ENCODE measurements around the gene MAMDC2.

The MAMDC2 gene

DNA sequence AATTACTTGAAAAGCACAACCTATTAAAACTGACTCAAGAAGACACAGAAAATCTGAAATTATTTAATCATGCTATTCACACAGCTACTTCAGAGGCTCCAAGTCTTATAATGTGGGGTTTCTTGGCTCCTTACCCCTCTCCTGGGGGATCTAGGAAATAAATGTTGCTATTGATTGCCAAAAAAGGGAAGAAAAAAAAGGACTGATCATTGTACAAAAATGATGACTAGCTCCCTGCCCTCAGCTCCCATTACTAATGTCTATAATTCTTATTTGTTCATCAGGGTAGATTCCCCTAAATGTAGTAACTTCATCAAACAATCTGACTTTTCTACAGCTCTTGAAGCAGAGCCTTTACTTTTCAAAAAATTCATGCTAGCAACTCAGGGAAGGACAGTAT, 211.8 kb downstream of the MAMDC2 start:
- H3K9me3 ChIP-seq (replicated peaks; ENCODE audit: insufficient read depth, low read length), result no peaks in the 10 kb centered on the region
- H3K4me3 ChIP-seq (ENCODE audit: low read length), result no peak overlapping the region
- TF ChIP-seq EZH2 (optimal IDR thresholded peaks at IDR 0.05; ENCODE audit: low read depth, low read length) (no peak), EZH2phosphoT487 (IDR thresholded peaks at IDR 0.05; ENCODE audit: low read length) (no peak)
- TF ChIP-seq, protein P1, sequence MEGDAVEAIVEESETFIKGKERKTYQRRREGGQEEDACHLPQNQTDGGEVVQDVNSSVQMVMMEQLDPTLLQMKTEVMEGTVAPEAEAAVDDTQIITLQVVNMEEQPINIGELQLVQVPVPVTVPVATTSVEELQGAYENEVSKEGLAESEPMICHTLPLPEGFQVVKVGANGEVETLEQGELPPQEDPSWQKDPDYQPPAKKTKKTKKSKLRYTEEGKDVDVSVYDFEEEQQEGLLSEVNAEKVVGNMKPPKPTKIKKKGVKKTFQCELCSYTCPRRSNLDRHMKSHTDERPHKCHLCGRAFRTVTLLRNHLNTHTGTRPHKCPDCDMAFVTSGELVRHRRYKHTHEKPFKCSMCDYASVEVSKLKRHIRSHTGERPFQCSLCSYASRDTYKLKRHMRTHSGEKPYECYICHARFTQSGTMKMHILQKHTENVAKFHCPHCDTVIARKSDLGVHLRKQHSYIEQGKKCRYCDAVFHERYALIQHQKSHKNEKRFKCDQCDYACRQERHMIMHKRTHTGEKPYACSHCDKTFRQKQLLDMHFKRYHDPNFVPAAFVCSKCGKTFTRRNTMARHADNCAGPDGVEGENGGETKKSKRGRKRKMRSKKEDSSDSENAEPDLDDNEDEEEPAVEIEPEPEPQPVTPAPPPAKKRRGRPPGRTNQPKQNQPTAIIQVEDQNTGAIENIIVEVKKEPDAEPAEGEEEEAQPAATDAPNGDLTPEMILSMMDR (IDR thresholded peaks at IDR 0.05; ENCODE audit: low read length), result no peak
- H3F3A ChIP-seq (ENCODE audit: insufficient read depth, low read length), result no peaks in the 10 kb centered on the region
- DNase-seq, result no peak
- no peaks in the 10 kb centered on the region for H3K36me3 ChIP-seq (replicated peaks; ENCODE audit: insufficient read depth, low read length)
- H4K20me1 ChIP-seq (ENCODE audit: insufficient read depth, low read length), result no peaks in the 10 kb centered on the region
- H3K9me2 ChIP-seq (replicated peaks; ENCODE audit: insufficient read depth, low read length), result no peaks in the 10 kb centered on the region
- no peak overlapping the region for H2AFZ ChIP-seq (ENCODE audit: low read length)
- peaks cover 17% of the 10 kb centered on the region for H3K79me2 ChIP-seq (ENCODE audit: low read length)
- no peak overlapping the region for H3K4me2 ChIP-seq (ENCODE audit: low read depth, low read length)
- no peaks in the 10 kb centered on the region for H3K27me3 ChIP-seq (replicated peaks; ENCODE audit: insufficient read depth, low read length)
- no peak overlapping the region for H3K27ac ChIP-seq (ENCODE audit: low read length)
- H3K4me1 ChIP-seq (ENCODE audit: low read length), result peaks cover 7% of the 10 kb centered on the region; the same call in 1 of the 2 replicates
- no peak overlapping the region for H3K9ac ChIP-seq (ENCODE audit: low read length)

DNA sequence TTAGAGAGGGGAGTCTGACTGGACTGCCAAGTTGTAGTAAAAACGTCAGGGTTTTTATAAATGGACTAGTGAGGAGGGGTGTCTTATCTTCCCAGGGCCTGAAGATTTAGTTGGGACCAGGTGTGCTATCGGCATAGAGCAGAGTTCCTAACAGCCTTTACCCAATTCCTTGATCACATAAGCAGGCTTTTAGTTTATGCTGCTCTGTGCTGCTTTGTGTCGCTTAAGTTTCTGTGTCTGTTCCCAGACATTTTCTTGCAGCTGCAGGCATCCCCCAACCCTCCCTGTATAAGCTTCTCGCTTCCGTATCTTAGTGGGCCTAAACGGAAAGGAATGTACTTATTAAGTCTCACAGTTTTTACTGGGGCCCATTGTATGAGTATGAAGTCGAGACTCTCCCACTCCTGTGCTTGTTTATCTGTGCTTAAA, 212.5 kb downstream of the MAMDC2 start:
- Histone ChIP-seq H3K27ac (ENCODE audit: low read length) (no peak overlapping the region), H3K79me2 (ENCODE audit: low read length) (peaks cover 23% of the 10 kb centered on the region), H3K36me3 (replicated peaks; ENCODE audit: insufficient read depth, low read length) (no peaks in the 10 kb centered on the region; the same call in 1 of the 2 replicates), H3K4me1 (ENCODE audit: low read length) (peaks cover 14% of the 10 kb centered on the region; the same call in 1 of the 2 replicates), H4K20me1 (ENCODE audit: insufficient read depth, low read length) (0 out of 2 replicates have a peak, but pooled peaks cover 2% of the 10 kb centered on the region), H3F3A (ENCODE audit: insufficient read depth, low read length) (no peaks in the 10 kb centered on the region), H3K4me2 (ENCODE audit: low read depth, low read length) (no peak overlapping the region), H2AFZ (ENCODE audit: low read length) (no peak overlapping the region), H3K9me2 (replicated peaks; ENCODE audit: insufficient read depth, low read length) (no peaks in the 10 kb centered on the region), H3K9me3 (replicated peaks; ENCODE audit: insufficient read depth, low read length) (no peaks in the 10 kb centered on the region), H3K27me3 (replicated peaks; ENCODE audit: insufficient read depth, low read length) (no peaks in the 10 kb centered on the region), H3K9ac (ENCODE audit: low read length) (no peak overlapping the region), H3K4me3 (ENCODE audit: low read length) (no peak overlapping the region)
- TF ChIP-seq EZH2 (optimal IDR thresholded peaks at IDR 0.05; ENCODE audit: low read depth, low read length) (no peak), EZH2phosphoT487 (IDR thresholded peaks at IDR 0.05; ENCODE audit: low read length) (no peak)
- TF ChIP-seq, protein P1 (IDR thresholded peaks at IDR 0.05; ENCODE audit: low read length), result no peak
- DNase-seq, result no peak

DNA sequence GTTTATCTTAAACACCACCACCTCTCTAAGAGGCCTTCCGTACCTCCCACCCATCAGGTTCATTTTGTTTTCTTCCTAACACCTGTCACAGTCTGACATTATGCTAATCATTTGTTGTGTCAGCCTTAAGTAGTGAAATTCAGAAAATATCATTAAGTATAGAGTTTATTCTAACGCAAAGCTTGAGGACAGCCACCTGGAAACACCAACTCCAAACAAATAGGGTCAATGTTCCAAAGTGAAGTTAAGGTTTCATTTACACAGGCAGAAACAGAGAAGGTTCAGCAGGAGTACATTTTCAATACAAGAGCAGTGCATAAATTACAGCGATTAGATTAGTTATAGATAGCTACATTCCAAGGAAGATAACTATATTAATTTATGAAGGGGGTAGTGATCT, 213.9 kb downstream of the MAMDC2 start:
- H3K9me2 ChIP-seq (replicated peaks; ENCODE audit: insufficient read depth, low read length), result no peaks in the 10 kb centered on the region
- 0 out of 2 replicates have a peak, but pooled peaks cover 7% of the 10 kb centered on the region for H4K20me1 ChIP-seq (ENCODE audit: insufficient read depth, low read length)
- no peak for DNase-seq
- H3F3A ChIP-seq (ENCODE audit: insufficient read depth, low read length), result no peaks in the 10 kb centered on the region
- H3K4me3 ChIP-seq (ENCODE audit: low read length), result no peak overlapping the region
- H3K4me2 ChIP-seq (ENCODE audit: low read depth, low read length), result peak overlapping the region; percentile 57; the same call in 1 of the 2 replicates
- no peak overlapping the region for H3K9ac ChIP-seq (ENCODE audit: low read length)
- peaks cover 18% of the 10 kb centered on the region; the same call in 1 of the 2 replicates for H3K4me1 ChIP-seq (ENCODE audit: low read length)
- no peaks in the 10 kb centered on the region for H3K27me3 ChIP-seq (replicated peaks; ENCODE audit: insufficient read depth, low read length)
- no peak overlapping the region for H3K27ac ChIP-seq (ENCODE audit: low read length)
- no peaks in the 10 kb centered on the region; the same call in 1 of the 2 replicates for H3K36me3 ChIP-seq (replicated peaks; ENCODE audit: insufficient read depth, low read length)
- TF ChIP-seq, protein P1 (IDR thresholded peaks at IDR 0.05; ENCODE audit: low read length), result no peak
- TF ChIP-seq EZH2phosphoT487 (IDR thresholded peaks at IDR 0.05; ENCODE audit: low read length) (no peak), EZH2 (optimal IDR thresholded peaks at IDR 0.05; ENCODE audit: low read depth, low read length) (no peak)
- peaks cover 37% of the 10 kb centered on the region for H3K79me2 ChIP-seq (ENCODE audit: low read length)
- peak overlapping the region; percentile 66; the same call in 1 of the 2 replicates for H2AFZ ChIP-seq (ENCODE audit: low read length)
- no peaks in the 10 kb centered on the region for H3K9me3 ChIP-seq (replicated peaks; ENCODE audit: insufficient read depth, low read length)
